GM18517 (cell line): ENCODE results near the gene ADAMTS15.
"Not testable (repeated sequence)": the region's sequence is repeated elsewhere in the genome, so short reads cannot be mapped to it uniquely, and the experiment has no call there.

Experiments
- ATAC-seq: cut with Tn5 transposase; IDR thresholded peaks from one replicate; pipeline ENCODE4 v1.9.1; 2021; ENCODE audit warnings: mild to moderate bottlenecking, moderate library complexity; ENCODE audit not compliant: unreplicated experiment

The ADAMTS15 gene

GRCh38 chr11:130434521-130435223, 13.8 kb upstream of the ADAMTS15 start:
- ATAC-seq, result peak; percentile 91

- no peak for ATAC-seq
These were observed 12.8 kb upstream of the ADAMTS15 start for GRCh38 chr11:130435671-130436070.

GRCh38 chr11:130436171-130436570, 12.3 kb upstream of the ADAMTS15 start:
- ATAC-seq, result no peak

- no peak for ATAC-seq
These were observed 10.6 kb upstream of the ADAMTS15 start for GRCh38 chr11:130437848-130438247.

GRCh38 chr11:130438401-130439159, 9.9 kb upstream of the ADAMTS15 start:
- ATAC-seq, result not testable (repeated sequence)

DNA sequence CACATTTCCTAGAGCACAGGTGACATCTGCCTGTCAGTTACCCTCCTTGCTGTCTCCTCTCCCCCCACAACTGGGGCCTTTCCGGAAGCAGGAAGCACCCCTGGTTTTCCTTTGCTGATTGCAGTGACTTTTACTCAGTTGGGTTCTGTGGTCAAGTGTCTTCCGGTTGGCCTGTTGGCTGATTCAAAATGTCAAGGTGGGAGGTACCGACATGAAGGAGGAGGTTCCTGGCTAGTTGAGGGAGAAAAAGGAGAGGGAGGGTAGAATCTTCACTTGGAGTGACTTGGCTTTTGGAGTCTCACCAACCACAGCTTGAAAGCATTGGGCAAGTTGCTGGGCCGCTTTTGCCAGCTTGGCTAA, 9.3 kb upstream of the ADAMTS15 start:
- ATAC-seq, result no peak

DNA sequence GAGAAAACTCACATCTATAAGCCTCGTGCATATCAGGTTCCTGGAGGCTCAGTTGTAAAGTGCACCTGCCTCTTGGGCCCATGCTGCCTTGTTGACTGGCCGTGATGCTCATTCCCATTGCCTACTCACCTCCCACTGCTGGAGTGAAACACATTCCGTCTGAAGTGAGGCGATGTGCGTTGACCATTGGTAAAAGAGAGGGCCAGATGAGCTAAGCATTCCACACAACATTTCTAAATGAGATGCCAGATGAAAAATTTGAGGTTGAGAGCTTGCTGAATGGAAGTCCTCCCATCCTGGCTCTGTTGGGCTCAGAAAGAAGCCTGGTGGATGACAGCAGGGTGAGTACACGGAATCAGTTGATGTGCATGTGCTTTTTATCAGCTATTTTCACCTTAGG, 8.6 kb upstream of the ADAMTS15 start:
- no peak for ATAC-seq

GRCh38 chr11:130441719-130442118, 6.7 kb upstream of the ADAMTS15 start:
- ATAC-seq, result no peak

- ATAC-seq, result no peak
These were observed 5.7 kb upstream of the ADAMTS15 start for GRCh38 chr11:130442737-130443136.

DNA sequence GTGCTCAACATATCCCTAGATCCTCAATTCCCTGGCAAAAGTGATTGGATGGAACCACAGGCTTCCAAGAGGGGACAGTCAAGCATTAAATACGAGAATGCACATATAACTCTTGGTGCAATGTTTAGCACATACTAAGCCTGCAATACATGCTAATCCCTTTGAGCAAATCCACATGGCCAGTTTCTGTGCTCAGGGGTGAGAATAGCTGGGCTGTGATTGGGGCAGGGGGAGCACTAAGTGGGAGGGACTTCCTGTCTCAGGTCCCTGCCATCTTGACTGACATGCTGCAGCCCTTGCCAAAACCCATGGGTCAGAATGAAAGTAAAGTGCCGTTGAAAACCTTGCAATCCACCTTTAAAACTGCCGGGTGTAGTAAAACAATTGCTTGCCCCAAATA, 2.7 kb upstream of the ADAMTS15 start:
- no peak for ATAC-seq

GRCh38 chr11:130448039-130448415, 418 bp upstream of the ADAMTS15 start:
- no peak for ATAC-seq

DNA sequence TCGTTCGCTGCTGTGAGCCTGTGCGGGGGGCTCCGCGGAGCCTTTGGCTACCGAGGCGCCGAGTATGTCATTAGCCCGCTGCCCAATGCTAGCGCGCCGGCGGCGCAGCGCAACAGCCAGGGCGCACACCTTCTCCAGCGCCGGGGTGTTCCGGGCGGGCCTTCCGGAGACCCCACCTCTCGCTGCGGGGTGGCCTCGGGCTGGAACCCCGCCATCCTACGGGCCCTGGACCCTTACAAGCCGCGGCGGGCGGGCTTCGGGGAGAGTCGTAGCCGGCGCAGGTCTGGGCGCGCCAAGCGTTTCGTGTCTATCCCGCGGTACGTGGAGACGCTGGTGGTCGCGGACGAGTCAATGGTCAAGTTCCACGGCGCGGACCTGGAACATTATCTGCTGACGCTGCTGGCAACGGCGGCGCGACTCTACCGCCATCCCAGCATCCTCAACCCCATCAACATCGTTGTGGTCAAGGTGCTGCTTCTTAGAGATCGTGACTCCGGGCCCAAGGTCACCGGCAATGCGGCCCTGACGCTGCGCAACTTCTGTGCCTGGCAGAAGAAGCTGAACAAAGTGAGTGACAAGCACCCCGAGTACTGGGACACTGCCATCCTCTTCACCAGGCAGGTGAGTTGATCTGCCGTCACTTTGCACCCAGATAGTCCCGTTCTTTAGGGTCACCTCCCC, 1.0 kb downstream of the ADAMTS15 start:
- ATAC-seq, result no peak

GRCh38 chr11:130449996-130450769, 1.7 kb downstream of the ADAMTS15 start:
- no peak for ATAC-seq

GRCh38 chr11:130451231-130452019, 3.0 kb downstream of the ADAMTS15 start:
- no peak for ATAC-seq

DNA sequence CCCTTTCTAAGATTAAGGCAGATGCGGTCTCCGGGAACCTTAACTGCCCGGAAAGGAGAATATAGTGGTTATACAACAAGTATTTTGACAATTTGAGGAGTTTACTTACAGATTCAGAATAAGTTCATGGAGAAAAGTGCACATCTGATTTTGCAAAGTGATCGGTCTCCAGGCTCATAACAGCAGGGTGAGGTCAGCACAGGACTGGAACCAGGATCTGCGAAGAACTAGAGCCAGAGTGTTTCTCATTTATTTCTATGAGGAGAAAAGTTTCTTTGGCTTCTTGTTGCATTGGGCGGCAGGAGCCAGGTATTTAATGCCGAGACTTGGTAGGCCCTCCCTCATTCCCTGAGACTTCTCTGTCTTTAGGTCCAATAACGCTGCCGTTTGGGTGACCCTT, 3.7 kb downstream of the ADAMTS15 start:
- no peak for ATAC-seq

- no peak for ATAC-seq
These were observed 4.5 kb downstream of the ADAMTS15 start for GRCh38 chr11:130452940-130453339.

GRCh38 chr11:130454491-130455252, 6.2 kb downstream of the ADAMTS15 start:
- ATAC-seq, result no peak

DNA sequence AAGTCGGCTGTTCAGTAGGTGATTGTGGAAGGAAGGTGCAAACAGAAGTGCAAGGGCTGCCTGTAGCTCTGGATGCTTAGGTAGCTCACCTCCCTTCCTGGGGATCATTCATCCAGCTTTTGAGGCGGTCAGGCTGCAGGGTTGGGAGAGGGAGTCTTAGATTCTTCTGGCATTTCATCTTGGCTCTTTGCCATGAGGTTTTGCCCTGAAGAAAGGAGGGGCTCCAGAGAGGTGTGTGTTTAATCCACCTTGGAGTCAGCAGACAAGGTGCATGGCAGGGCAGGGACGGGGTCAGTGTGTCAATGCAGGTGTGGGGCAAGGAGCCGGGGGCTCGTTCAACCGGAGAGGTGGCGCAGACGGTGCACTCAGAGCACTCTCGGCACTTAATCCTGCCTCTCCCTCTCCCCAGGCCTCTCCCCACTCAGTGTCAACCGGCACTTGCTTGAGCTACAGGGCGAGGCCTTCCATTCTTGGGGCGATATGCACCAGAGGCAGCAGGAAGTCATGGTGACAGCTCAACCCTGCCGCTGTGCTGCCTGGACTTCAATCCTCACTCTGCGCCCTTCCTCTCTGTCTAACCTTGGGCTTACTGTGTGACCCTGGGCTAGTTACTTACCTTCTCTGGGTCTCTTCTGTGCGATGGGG, 7.2 kb downstream of the ADAMTS15 start:
- no peak for ATAC-seq

- ATAC-seq, result no peak
These were observed 7.8 kb downstream of the ADAMTS15 start for GRCh38 chr11:130456286-130456685.
